ENCODE measurements around the gene CRYBG3.

The CRYBG3 gene

GRCh38 chr3:97825101-97825500 lies 3.3 kb downstream of the CRYBG3 start:
- TF ChIP-seq POLR2AphosphoS5 (IDR thresholded peaks at IDR 0.05; ENCODE audit: low read depth, low read length) (no peak), FOXP2 (optimal IDR thresholded peaks at IDR 0.05; ENCODE audit: borderline replicate concordance, extremely low read depth, extremely low read length, insufficient read depth) (no peak), SIN3A (IDR thresholded peaks at IDR 0.05; ENCODE audit: borderline replicate concordance, insufficient read depth, low read length) (no peak), TAF1 (IDR thresholded peaks at IDR 0.05; ENCODE audit: borderline replicate concordance, insufficient read depth, low read length) (no peak)
- TF ChIP-seq, protein P1, sequence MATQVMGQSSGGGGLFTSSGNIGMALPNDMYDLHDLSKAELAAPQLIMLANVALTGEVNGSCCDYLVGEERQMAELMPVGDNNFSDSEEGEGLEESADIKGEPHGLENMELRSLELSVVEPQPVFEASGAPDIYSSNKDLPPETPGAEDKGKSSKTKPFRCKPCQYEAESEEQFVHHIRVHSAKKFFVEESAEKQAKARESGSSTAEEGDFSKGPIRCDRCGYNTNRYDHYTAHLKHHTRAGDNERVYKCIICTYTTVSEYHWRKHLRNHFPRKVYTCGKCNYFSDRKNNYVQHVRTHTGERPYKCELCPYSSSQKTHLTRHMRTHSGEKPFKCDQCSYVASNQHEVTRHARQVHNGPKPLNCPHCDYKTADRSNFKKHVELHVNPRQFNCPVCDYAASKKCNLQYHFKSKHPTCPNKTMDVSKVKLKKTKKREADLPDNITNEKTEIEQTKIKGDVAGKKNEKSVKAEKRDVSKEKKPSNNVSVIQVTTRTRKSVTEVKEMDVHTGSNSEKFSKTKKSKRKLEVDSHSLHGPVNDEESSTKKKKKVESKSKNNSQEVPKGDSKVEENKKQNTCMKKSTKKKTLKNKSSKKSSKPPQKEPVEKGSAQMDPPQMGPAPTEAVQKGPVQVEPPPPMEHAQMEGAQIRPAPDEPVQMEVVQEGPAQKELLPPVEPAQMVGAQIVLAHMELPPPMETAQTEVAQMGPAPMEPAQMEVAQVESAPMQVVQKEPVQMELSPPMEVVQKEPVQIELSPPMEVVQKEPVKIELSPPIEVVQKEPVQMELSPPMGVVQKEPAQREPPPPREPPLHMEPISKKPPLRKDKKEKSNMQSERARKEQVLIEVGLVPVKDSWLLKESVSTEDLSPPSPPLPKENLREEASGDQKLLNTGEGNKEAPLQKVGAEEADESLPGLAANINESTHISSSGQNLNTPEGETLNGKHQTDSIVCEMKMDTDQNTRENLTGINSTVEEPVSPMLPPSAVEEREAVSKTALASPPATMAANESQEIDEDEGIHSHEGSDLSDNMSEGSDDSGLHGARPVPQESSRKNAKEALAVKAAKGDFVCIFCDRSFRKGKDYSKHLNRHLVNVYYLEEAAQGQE (IDR thresholded peaks at IDR 0.05; ENCODE audit: insufficient read depth in 1 of 2, low read depth in 2 of 2, low read length in 2 of 2), result no peak

DNA sequence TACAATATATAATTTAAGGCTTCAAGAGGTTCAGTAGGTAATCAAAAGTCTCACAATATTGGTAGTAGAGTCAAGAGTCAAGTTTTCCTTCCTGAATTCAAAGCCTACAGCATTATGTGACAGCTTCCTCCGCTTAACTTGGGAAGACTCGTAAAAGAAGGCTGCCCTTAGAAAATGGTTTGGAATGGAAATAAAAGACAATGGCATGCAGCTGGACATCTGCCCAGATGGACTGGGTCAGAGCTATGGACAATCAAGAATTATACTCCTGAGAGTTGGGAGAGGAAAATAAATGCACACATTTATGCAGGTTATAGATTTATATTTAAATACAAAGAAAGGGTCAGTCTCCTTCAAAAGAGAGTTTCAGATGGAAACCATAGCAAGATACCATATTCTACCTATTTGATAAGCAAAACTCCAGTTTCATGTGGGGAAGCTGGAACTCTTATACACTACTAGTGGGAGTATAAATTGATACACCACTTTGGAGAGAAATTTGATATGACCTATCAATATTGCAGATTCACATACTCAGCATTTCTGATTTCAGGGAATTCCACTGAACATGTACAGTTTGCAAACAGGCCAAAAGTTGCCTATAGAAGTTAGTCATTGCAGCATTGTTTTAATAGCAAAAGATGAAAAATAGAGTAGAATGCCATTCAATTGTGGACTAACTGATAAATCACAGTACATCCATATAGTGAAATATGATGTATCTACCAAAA lies 6.1 kb downstream of the CRYBG3 start:
- no peak for TF ChIP-seq SIN3A (IDR thresholded peaks at IDR 0.05; ENCODE audit: borderline replicate concordance, insufficient read depth, low read length)
- no peak for TF ChIP-seq FOXP2 (optimal IDR thresholded peaks at IDR 0.05; ENCODE audit: borderline replicate concordance, extremely low read depth, extremely low read length, insufficient read depth)
- TF ChIP-seq POLR2AphosphoS5 (IDR thresholded peaks at IDR 0.05; ENCODE audit: low read depth, low read length), result no peak
- no peak for TF ChIP-seq TAF1 (IDR thresholded peaks at IDR 0.05; ENCODE audit: borderline replicate concordance, insufficient read depth, low read length)
- TF ChIP-seq, protein P1 (IDR thresholded peaks at IDR 0.05; ENCODE audit: insufficient read depth in 1 of 2, low read depth in 2 of 2, low read length in 2 of 2), result no peak

DNA sequence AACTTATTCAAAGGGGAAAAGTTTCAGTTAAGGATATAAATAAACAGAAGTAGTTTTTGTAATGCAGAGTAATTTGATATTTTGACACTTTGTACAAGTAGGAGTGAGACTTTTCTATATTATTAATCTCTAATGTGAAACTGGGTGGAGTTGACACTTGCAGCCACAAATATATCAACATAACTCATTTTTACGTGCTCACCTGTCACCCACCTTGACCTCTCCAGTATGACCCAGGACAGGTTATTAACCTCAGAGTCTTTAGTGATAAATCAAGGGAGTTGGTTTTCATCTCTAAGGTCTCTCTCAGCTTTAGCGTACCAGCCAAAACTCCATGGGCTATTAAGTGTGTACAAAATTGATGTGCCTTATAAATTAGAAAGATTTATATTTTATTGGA lies 7.4 kb downstream of the CRYBG3 start:
- TF ChIP-seq TAF1 (IDR thresholded peaks at IDR 0.05; ENCODE audit: borderline replicate concordance, insufficient read depth, low read length) (no peak), SIN3A (IDR thresholded peaks at IDR 0.05; ENCODE audit: borderline replicate concordance, insufficient read depth, low read length) (no peak), POLR2AphosphoS5 (IDR thresholded peaks at IDR 0.05; ENCODE audit: low read depth, low read length) (no peak), FOXP2 (optimal IDR thresholded peaks at IDR 0.05; ENCODE audit: borderline replicate concordance, extremely low read depth, extremely low read length, insufficient read depth) (no peak)
- TF ChIP-seq, protein P1 (IDR thresholded peaks at IDR 0.05; ENCODE audit: insufficient read depth in 1 of 2, low read depth in 2 of 2, low read length in 2 of 2), result no peak

- TF ChIP-seq FOXP2 (optimal IDR thresholded peaks at IDR 0.05; ENCODE audit: borderline replicate concordance, extremely low read depth, extremely low read length, insufficient read depth) (no peak), POLR2AphosphoS5 (IDR thresholded peaks at IDR 0.05; ENCODE audit: low read depth, low read length) (no peak), SIN3A (IDR thresholded peaks at IDR 0.05; ENCODE audit: borderline replicate concordance, insufficient read depth, low read length) (no peak), TAF1 (IDR thresholded peaks at IDR 0.05; ENCODE audit: borderline replicate concordance, insufficient read depth, low read length) (no peak)
- TF ChIP-seq, protein P1 (IDR thresholded peaks at IDR 0.05; ENCODE audit: insufficient read depth in 1 of 2, low read depth in 2 of 2, low read length in 2 of 2), result no peak
Measured at GRCh38 chr3:97830638-97831037, 8.8 kb downstream of the CRYBG3 start.
